GM18505 (cell line): Measurements from ENCODE around the gene TRIP12.
"Not testable (repeated sequence)": the region's sequence is repeated elsewhere in the genome, so short reads cannot be mapped to it uniquely, and the experiment has no call there.

ENCODE experiments used
- ATAC-seq: cut with Tn5 transposase; IDR thresholded peaks from one replicate; pipeline ENCODE4 v1.9.1; 2021; ENCODE audit not compliant: unreplicated experiment
- POLR2A ChIP-seq: IDR thresholded peaks from 4 replicates; pipeline ENCODE4 v1.6.1; 2011; ENCODE audit warnings: borderline replicate concordance; ENCODE audit not compliant: insufficient read depth, insufficient read length; ENCODE audit errors: extremely low read depth

TRIP12 gene

GRCh38 chr2:229818230-229818629 is 103.6 kb downstream of the TRIP12 start:
- ATAC-seq, result no peak
- no peak for TF ChIP-seq POLR2A

- no peak for ATAC-seq
- TF ChIP-seq POLR2A, result no peak
These were observed 106.0 kb downstream of the TRIP12 start for GRCh38 chr2:229815858-229816257.

GRCh38 chr2:229815342-229815741 is 106.5 kb downstream of the TRIP12 start:
- TF ChIP-seq POLR2A, result no peak
- ATAC-seq, result no peak

- ATAC-seq, result no peak
- TF ChIP-seq POLR2A, result no peak
These were observed 111.0 kb downstream of the TRIP12 start for GRCh38 chr2:229810786-229811185.

GRCh38 chr2:229805559-229805958 is 116.2 kb downstream of the TRIP12 start:
- TF ChIP-seq POLR2A, result no peak

GRCh38 chr2:229802785-229803184 is 119.0 kb downstream of the TRIP12 start:
- ATAC-seq, result no peak
- TF ChIP-seq POLR2A, result no peak

More at GRCh38 chr2:229805559-229805958, 116.2 kb downstream of the TRIP12 start:
- ATAC-seq, result no peak

GRCh38 chr2:229800997-229801754 is 120.6 kb downstream of the TRIP12 start:
- no peak for ATAC-seq
- no peak for TF ChIP-seq POLR2A

- no peak for TF ChIP-seq POLR2A
- no peak for ATAC-seq
These were observed 123.2 kb downstream of the TRIP12 start for GRCh38 chr2:229798446-229799155.

- ATAC-seq, result no peak
- no peak for TF ChIP-seq POLR2A
These were observed 126.8 kb downstream of the TRIP12 start for GRCh38 chr2:229795058-229795457.

GRCh38 chr2:229794636-229795035 is 127.2 kb downstream of the TRIP12 start:
- no peak for ATAC-seq
- TF ChIP-seq POLR2A, result no peak

- ATAC-seq, result not testable (repeated sequence)
These were observed 135.5 kb downstream of the TRIP12 start for GRCh38 chr2:229786289-229786688.

- no peak for TF ChIP-seq POLR2A
- no peak for ATAC-seq
These were observed 137.0 kb downstream of the TRIP12 start for GRCh38 chr2:229784791-229785190.

GRCh38 chr2:229783108-229783721 is 138.6 kb downstream of the TRIP12 start:
- TF ChIP-seq POLR2A, result no peak
- no peak for ATAC-seq

GRCh38 chr2:229780856-229781773 is 140.7 kb downstream of the TRIP12 start:
- no peak for TF ChIP-seq POLR2A
- ATAC-seq, result no peak

GRCh38 chr2:229779650-229780049 is 142.2 kb downstream of the TRIP12 start:
- TF ChIP-seq POLR2A, result no peak
- no peak for ATAC-seq
